ENCODE measurements around the gene CARD18.
"Not testable (repeated sequence)": the region's sequence is repeated elsewhere in the genome, so short reads cannot be mapped to it uniquely, and the experiment has no call there.

The CARD18 gene

GRCh38 chr11:105132716-105133511, 6.7 kb downstream of the CARD18 start:
- DNase-seq = no peak

DNA sequence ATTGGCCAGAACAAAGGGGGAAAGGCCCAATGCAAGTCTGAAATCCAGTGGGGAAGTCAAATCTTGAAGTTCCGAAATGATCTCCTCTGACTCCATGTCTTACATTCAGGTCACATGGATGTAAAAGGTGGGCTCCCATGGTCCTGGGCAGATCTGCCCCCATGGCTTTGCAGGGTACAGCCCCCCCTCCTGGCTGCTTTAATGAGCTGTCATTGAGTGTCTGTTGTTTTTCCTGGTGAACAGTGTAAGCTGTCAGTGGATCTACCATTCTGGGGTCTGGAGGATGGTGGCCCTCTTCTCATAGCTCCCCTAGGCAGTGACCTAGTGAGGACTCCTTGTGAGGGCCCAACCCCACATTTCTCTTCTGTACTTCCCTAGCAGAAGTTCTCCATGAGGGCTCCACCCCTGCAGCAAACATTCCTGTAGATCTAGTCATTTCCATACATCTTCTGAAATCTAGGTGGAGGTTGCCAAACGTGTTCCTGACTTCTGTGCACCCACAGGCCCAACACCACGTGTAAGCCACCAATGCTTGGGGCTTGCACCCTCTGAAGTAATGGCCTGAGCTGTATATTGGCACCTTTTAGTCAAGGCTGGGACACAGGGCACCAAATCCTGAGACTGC, 9.3 kb downstream of the CARD18 start:
- no peak for DNase-seq

DNA sequence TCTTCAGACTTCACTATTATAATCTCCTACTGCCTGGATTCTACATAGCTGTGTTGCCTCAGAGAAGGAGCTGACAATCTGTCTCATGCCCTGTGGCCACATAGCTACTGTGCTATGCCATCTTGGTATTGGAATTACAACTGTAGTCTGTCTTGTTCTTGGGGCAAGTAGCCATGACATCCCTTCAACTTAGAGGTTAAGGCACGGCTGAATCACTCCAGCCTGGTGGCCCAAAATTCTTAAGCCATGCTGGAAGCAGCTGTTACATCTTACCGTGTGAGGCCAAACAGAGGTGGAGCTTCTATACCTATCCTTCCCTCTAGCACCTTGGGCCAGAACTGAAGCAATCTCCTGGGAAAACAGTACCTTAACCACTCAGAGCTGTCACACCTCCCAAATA, 14.8 kb downstream of the CARD18 start:
- no peak for DNase-seq

DNA sequence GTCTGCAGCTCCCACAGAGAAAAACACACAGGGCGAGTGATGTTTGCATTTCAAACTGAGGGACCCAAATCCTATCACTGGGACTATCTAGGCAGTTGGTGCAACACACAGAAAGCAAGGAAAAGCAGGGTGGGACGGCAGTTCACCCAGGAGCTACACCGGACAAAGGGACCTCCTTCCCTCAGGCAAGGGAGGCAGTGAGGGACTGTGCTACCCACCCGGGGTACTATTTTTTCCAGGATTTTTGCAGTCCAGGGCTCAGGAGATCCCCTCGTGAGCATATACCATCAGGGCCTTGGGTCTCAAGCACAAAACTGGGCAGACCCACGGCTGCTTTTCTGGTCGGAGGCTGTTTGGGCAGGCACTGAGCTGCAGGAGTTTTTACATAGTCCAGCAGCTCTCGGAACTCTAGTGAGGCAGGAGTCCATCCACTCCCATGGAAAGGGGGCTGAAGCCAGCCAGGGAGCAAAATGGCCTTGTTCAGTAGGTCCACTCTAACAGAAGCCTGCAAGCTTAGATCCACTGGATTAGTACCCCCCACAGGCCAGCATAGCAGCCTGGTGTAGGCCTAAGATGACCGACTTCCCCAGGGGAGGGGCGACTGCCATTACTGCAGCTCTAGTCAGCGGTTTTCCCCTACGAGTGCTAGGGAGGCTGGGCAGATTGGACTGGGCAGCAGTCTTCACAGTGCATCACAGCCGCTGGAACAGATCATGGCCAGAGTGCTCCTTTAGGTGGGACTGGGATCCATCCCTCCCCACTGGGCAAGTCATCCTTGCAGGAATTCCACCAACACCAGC, 28.2 kb downstream of the CARD18 start:
- DNase-seq = no peak

- no peak for DNase-seq
Observed at GRCh38 chr11:105110688-105111030, 28.9 kb downstream of the CARD18 start.

DNA sequence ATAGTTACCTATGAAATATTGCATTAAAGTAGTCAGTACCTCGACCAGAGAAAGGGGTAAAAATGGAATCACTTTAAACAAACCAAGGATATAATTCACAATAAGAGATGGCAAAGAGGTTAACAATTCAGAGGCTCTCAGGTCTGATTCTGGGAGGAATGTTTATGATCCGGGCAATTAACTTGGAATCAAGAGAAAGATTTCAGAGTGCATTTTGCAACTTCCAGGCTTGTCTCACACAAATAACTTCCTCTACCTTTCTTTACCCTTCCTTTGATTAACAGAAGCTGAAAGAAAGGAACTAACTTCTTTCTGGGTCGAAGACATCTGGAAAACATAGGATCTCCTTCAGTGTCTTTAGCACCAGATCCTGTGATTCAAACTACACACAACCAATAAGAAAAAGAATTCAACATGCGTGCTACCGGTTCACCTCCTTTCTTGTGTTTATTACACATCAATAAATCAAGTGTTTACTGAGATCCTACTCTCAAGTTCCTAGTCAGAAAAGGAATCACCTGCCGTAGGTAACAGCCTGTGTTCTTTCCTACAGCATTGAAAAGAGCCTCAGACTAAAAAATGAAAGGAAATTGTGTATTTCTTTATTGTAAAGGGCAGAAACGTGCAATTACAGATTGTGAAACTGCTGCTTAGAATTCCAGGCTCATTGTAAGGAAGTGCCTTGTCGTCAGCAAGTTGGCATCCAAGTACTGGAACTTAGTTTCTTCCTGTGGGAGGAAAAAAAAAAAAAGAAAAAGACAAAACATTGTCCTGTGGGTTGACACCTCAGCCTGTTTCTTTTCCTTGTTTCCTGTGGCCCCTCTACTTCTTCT, 29.5 kb downstream of the CARD18 start:
- DNase-seq = peak; percentile 17

DNA sequence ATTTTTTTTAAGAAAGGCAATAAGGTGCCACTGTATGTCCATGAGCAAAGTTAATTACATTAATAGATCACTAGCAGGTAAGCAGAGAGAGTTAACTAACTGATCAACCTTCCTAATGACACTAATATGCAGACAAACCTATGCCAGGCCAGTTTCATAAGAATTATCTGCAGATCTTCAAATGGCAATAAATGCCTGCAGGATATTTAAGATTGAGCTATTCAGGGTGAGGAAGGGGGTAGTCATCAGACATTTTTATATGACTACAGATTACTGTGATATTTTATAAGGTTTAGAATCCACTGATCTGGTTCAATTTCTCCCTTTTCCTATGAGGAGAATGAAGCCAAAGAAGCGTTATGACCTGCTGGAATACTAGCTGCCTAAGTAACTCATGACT, 30.2 kb downstream of the CARD18 start:
- no peak for DNase-seq

DNA sequence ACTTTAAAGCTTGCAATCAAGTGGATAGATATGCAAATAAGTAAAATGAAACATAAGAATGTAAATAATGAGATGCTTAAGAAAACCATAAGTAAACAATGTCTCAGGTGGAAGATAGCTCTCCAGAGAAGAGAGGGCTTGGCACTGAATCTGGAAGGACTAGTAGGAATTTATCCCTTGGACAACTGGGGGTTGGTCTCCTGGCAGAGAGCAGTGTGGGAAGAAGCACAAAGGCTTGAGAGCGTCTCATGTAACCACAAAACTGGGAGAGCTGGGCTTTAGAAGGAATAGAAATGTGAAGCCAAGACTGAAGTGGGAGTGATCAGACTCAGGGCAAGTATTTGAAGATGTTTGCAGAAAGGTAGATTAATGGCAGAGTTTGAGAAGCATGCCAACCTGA, 31.3 kb downstream of the CARD18 start:
- DNase-seq = peak; percentile 8

- not testable (repeated sequence) for DNase-seq
Observed at GRCh38 chr11:105107226-105107825, 32.2 kb downstream of the CARD18 start.

DNA sequence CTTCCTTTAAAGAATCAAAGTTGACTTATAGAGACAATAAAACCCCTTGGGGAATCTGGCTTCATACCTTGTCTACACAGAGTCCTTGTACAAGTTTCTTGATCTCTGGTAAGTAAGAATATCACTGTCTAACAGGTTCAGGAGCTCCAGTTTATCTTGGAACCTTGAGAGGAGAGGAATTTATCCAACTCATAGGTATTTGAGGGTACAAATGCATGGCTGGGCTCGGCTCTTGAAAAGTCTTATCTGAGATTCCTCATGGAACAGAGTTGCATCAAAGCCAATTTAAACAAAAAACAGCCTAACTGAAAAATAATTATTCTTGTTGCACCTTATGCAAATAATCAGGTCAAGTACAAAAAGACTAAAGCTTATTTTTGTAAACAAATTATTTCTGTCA, 33.4 kb downstream of the CARD18 start:
- DNase-seq = no peak

DNA sequence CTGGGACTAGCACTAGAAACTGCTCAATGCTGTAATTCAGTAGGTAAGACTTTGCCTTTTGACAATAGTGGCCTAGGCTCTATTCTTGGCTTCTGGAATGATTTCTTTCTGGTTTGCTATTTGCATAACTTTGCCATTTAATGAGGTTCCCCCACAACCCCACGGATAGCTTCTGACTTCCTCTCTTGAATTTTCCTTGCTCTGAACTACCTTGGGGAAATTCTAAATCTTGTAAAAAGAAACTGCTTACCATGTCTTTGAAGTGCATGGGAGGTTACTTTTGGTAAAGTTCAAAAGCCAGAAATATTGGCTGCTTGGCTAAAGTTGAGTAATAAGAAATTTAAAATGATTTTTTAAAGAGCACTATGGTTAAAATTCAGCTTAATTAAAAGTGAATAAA, 35.3 kb downstream of the CARD18 start:
- no peak for DNase-seq

DNA sequence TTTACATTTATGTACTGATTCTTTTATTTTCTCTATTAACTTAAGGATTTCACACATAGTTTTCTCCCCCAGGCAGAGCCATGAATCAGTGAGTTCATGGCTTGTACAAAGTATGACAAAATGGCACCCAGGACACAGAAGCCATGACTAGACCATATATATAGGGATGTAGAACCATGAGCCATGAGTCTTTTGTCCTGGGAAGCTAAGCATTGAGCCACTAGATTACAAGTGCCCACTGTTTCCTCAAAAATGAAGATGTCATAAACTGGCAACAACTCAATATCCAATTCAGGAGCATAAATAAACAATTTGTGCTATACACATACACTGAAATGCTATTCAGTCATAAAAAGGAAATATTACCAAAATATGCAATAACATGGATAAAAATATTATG, 36.2 kb downstream of the CARD18 start:
- DNase-seq = no peak

GRCh38 chr11:105102079-105102581, 37.4 kb downstream of the CARD18 start:
- not testable (repeated sequence) for DNase-seq

GRCh38 chr11:105100981-105101630, 38.5 kb downstream of the CARD18 start:
- no peak for DNase-seq

DNA sequence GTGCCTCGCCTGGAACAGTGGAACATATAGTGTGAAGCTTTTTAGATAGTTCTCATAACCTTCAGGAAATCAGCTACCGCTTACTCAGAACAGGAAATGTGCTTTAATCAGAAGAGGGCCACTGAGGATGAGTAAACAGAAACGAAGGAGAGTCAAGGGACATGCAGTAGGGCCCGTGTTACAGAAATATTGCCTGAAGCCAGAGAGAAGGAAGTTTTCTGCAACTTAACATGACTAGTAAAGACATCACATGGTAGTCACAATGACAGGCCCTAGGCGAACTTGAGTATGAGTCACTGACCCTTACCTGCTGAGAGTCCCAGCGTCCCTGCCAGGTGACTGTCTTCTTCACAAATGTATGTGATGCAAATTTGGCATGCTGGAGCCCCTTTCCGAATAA, 39.4 kb downstream of the CARD18 start:
- peak; percentile 66 for DNase-seq

DNA sequence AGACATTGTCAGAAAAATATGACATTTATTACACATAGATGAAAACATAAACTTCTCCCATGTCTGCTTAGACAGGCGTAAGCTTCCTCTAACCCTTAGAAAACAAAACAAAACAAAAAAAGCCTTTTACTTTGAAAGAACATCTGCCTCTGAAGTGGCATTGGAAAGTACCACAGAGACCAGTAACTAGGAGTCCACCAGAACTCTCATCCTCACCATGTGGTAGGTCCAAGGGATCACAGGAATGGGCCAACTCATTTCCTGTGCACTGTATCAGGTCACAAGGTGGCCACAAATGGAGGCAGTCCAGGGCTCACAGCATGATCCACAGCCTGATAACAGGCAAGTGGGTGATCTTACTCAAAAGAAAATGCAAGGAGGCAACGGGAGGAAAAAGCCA, 40.0 kb downstream of the CARD18 start:
- not testable (repeated sequence) for DNase-seq

DNA sequence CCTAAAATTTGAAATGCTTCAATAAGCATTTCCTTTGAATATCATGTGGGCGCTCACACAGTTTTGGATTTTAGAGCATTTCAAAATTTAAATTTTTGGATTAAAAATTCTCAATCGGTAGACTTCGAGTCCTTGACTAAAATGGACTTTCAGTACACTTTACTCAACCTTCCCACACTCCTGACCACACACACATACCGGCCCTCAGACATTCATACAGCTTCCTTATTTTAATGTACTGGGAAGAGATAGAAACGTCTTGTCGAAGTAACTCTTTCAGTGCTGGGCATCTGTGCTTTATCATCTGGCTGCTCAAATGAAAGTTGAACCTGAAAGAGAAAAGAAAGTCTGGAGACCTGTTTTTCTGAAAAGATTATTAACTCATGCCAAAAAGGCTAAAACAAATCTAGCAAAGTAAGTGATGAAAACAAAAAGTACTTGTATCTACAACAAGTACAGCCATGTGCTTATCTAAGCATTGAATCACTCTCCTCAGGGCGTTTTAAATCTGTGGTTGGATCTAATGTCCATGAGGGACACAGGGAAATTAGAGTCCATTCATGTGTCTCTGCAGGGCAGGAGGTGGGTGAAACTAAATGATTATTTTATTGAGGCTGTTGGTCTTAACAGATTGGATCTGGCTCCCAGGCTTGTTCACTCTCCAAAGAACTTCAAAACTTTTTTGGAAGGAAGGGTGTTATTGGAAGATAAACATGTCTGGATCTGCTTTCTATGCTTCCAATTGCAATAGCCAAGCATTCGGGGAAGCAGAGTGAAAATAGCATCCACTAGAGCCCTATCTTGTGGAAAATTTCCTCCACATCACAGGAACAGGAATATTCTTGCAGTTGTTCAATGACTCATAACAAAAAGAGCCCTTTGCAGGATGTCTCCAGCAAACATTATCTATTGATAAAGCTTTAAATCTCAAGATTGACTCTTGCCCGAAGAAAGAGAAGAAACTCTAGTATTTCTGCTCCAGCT, 47.0 kb downstream of the CARD18 start:
- DNase-seq = no peak
